Endothelial cell of umbilical vein (primary cell): Measurements from ENCODE around the gene RAB40B. TPM values are rescaled to one million over a fixed set of nuclear protein-coding genes. Genes with fewer than 3 reads are reported as not detected.

ENCODE experiments used
- BruUV-seq: library from RNA; stranded (reverse); fragments of 400-500 nt; replicated peaks from 2 replicates; lab custom pipeline; 2021; lab: Mats Ljungman, UMichigan
- CTCF ChIA-PET: fragments of 300-600, 350-600 bp; sonication (Branson Sonifier 250); formaldehyde crosslinking; loops from one replicate; lab custom pipeline; 2021; ENCODE audit warnings: antibody characterized with exemption, inconsistent platforms; lab: Charles Lee
- POLR2A ChIA-PET: fragments of 300-600, 350-600 bp; sonication (Branson Sonifier 250); formaldehyde crosslinking; loops from one replicate; lab custom pipeline; 2021; ENCODE audit warnings: antibody characterized with exemption, inconsistent platforms; lab: Charles Lee
- DNase-seq: peaks from one replicate; pipeline ENCODE4 v3.0.0-alpha.2; 2011; ENCODE audit warnings: low read depth, low spot score
- FAIRE-seq: peaks from 2 replicates; lab custom pipeline; 2011; peaks lifted over from hg19 to GRCh38; lab: Jason Lieb, UNC
- H2AFZ ChIP-seq: 2 replicates; pipeline ENCODE4 v1.6.0; 2012; ENCODE audit warnings: low read depth, low read length, control low read depth, inconsistent platforms
- H3K27ac ChIP-seq: 2 replicates; pipeline ENCODE4 v1.5.1; 2011; ENCODE audit warnings: low read depth, mild to moderate bottlenecking, control low read depth, low read length, moderate library complexity; ENCODE audit not compliant: insufficient read depth
- H3K27me3 ChIP-seq, 2 experiments: 2 replicates each; pipeline versions ENCODE4 v1.6.0 to v1.6.1; 2011; ENCODE audit warnings: low read length in 2 of 2, mixed read lengths in 1 of 2; ENCODE audit not compliant: control insufficient read depth in 2 of 2, insufficient read depth in 2 of 2
- H3K36me3 ChIP-seq, 2 experiments: 2 replicates in 1 of 2; 3 replicates in 1 of 2; pipeline ENCODE4 v1.5.1; 2011; ENCODE audit warnings: low read length in 2 of 2, mild to moderate bottlenecking in 1 of 2, moderate library complexity in 1 of 2; ENCODE audit not compliant: control insufficient read depth in 2 of 2, insufficient read depth in 2 of 2; ENCODE audit errors: extremely low read depth in 1 of 2
- H3K4me1 ChIP-seq: 3 replicates; pipeline ENCODE4 v1.5.1; 2011; ENCODE audit warnings: mild to moderate bottlenecking, low read length; ENCODE audit not compliant: control insufficient read depth, insufficient read depth; ENCODE audit errors: extremely low read depth
- H3K4me2 ChIP-seq: 2 replicates; pipeline ENCODE4 v1.6.1; 2011; ENCODE audit warnings: low read length, control low read depth, mixed read lengths; ENCODE audit not compliant: insufficient read depth
- H3K4me3 ChIP-seq, 3 experiments: fragments of 200-600 bp in 1 of 3; sonication (generic), shearing (Covaris generic) in 1 of 3; replicated peaks in 1 of 3; 2 replicates each; pipeline ENCODE4 v1.5.1; 2011 to 2016; ENCODE audit warnings: control low read depth in 3 of 3, low read length in 3 of 3, mild to moderate bottlenecking in 2 of 3, inconsistent platforms in 1 of 3, low read depth in 1 of 3, moderate library complexity in 1 of 3; ENCODE audit not compliant: insufficient read depth in 1 of 3
- H3K79me2 ChIP-seq: 2 replicates; pipeline ENCODE4 v1.6.0; 2012; ENCODE audit warnings: low read length, inconsistent platforms; ENCODE audit not compliant: control insufficient read depth, insufficient read depth
- H3K9ac ChIP-seq: replicated peaks from 2 replicates; pipeline ENCODE3; 2011; ENCODE audit warnings: low read length, control low read depth; ENCODE audit not compliant: insufficient read depth; ENCODE audit errors: extremely low read depth
- H3K9me1 ChIP-seq: replicated peaks from 3 replicates; pipeline ENCODE4 v1.6.0; 2011; ENCODE audit warnings: mild to moderate bottlenecking, low read length; ENCODE audit not compliant: control insufficient read depth, insufficient read depth; ENCODE audit errors: extremely low read depth
- H3K9me3 ChIP-seq: replicated peaks from 2 replicates; pipeline ENCODE4 v1.5.1; 2012; ENCODE audit warnings: low read length, inconsistent platforms; ENCODE audit not compliant: control insufficient read depth, insufficient read depth
- H4K20me1 ChIP-seq: replicated peaks from 2 replicates; pipeline ENCODE3; 2011; ENCODE audit warnings: mild to moderate bottlenecking, low read length; ENCODE audit not compliant: control insufficient read depth, insufficient read depth; ENCODE audit errors: extremely low read depth
- EZH2 ChIP-seq: IDR thresholded peaks from 2 replicates; pipeline ENCODE4 v1.6.1; 2012; ENCODE audit warnings: borderline replicate concordance, low read depth, mild to moderate bottlenecking, moderate library complexity, low read length, inconsistent platforms; ENCODE audit not compliant: severe bottlenecking
- FOS ChIP-seq: IDR thresholded peaks from 2 replicates; pipeline ENCODE4 v1.6.1; 2011; ENCODE audit warnings: mild to moderate bottlenecking, low read length, moderate library complexity, borderline replicate concordance; ENCODE audit not compliant: insufficient read depth
- GATA2 ChIP-seq: IDR thresholded peaks from 2 replicates; pipeline ENCODE4 v1.7.0; 2011; ENCODE audit warnings: low read depth, mild to moderate bottlenecking, moderate library complexity, mixed read lengths, low read length; ENCODE audit not compliant: insufficient read length, insufficient read depth
- JUN ChIP-seq: IDR thresholded peaks from 2 replicates; pipeline ENCODE4 v1.6.1; 2011; ENCODE audit warnings: borderline replicate concordance, low read depth; ENCODE audit not compliant: insufficient read length, insufficient read depth
- MYC ChIP-seq: IDR thresholded peaks from one replicate; pipeline ENCODE4 v1.6.1; 2011; ENCODE audit warnings: mild to moderate bottlenecking, low read depth, low read length
- POLR2A ChIP-seq: IDR thresholded peaks from 2 replicates; pipeline ENCODE4 v1.6.1; 2012; ENCODE audit warnings: low read depth, mild to moderate bottlenecking, control low read depth, low read length
- POLR2AphosphoS5 ChIP-seq: IDR thresholded peaks from 2 replicates; pipeline ENCODE4 v1.6.1; 2012; ENCODE audit warnings: low read depth, mild to moderate bottlenecking, control low read depth, low read length, moderate library complexity; ENCODE audit not compliant: insufficient read depth
- dilution Hi-C: fragments of 300-500 bp; cut with MboI; formaldehyde crosslinking; loops from one replicate; pipeline ENCODE4 v1.15.0; 2019; ENCODE audit warnings: low sequenced_read_pairs; ENCODE audit not compliant: extremely low pct_ligation_motif_present
- intact Hi-C: fragments of 100-400 bp; cut with micrococcal nuclease; formaldehyde crosslinking; loops from one replicate; pipeline ENCODE4 v1.10.0; 2022
- polyA plus RNA-seq, 4 experiments: library from polyadenylated mRNA; depleted of rRNA in 3 of 4; stranded (reverse) in 3 of 4; unstranded in 1 of 4; fragments of >200 nt; gene quantifications; 2 replicates each; pipeline versions ENCODE4 v1.2.1 to v1.2.3, GENCODE V29; 2011 to 2012; ENCODE audit warnings: missing spikeins in 1 of 4
- total RNA-seq: library from RNA; stranded (reverse); gene quantifications from 2 replicates; pipeline ENCODE4 v1.2.3, GENCODE V29; 2021
- TF ChIP-seq, protein P1 (sequence below): IDR thresholded peaks from 2 replicates; pipeline ENCODE4 v1.6.1; 2011; ENCODE audit not compliant: insufficient read depth, insufficient read length
- TF ChIP-seq, protein P2 (sequence below), 2 donors: IDR thresholded peaks; 1 replicate in 1 of 2; 2 replicates in 1 of 2; pipeline ENCODE4 v1.5.1; 2011; ENCODE audit warnings: low read length in 2 of 2, mild to moderate bottlenecking in 2 of 2, moderate library complexity in 2 of 2, control low read depth in 1 of 2, inconsistent platforms in 1 of 2, low read depth in 1 of 2; ENCODE audit not compliant: insufficient read depth in 1 of 2; ENCODE audit errors: extremely low read depth in 1 of 2

The RAB40B gene
- total and polyA plus RNA-seq, 2 donors (not counting 3 experiments of a cell fraction or from before 2014, with no cell fraction given): 5.5 to 9.3 TPM

DNA sequence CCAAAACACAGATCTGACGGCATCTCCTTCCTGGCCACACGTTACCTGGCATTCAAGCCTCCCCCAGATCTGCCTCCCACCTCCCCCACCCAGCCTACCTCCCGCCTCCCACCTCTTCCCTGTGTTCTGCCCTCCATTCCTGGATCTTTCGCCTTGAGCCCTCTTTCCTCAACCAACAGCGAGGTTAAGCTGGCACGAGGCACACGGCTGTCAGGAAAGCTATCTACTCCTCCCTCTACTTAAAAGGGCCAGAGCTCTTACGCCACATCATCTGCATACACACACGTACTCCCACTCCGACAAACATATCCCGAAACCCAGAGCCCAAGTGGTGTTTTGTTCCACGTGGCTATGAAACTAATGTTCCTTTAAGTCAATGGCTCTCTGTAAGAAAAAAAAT, 68.3 kb downstream of the RAB40B start:
- intact Hi-C loops: no loop called here
- POLR2A ChIA-PET: no interaction called here
- peaks cover 31% of the 10 kb centered on the region for H3K79me2 ChIP-seq

More for the DNA sequence above, 68.3 kb downstream of the RAB40B start:
- TF ChIP-seq EZH2 (no peak), MYC (no peak), JUN (no peak), POLR2AphosphoS5 (no peak), GATA2 (no peak), POLR2A (no peak), FOS (no peak)
- TF ChIP-seq, protein P1, sequence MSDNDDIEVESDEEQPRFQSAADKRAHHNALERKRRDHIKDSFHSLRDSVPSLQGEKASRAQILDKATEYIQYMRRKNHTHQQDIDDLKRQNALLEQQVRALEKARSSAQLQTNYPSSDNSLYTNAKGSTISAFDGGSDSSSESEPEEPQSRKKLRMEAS: no peak
- TF ChIP-seq, protein P2, sequence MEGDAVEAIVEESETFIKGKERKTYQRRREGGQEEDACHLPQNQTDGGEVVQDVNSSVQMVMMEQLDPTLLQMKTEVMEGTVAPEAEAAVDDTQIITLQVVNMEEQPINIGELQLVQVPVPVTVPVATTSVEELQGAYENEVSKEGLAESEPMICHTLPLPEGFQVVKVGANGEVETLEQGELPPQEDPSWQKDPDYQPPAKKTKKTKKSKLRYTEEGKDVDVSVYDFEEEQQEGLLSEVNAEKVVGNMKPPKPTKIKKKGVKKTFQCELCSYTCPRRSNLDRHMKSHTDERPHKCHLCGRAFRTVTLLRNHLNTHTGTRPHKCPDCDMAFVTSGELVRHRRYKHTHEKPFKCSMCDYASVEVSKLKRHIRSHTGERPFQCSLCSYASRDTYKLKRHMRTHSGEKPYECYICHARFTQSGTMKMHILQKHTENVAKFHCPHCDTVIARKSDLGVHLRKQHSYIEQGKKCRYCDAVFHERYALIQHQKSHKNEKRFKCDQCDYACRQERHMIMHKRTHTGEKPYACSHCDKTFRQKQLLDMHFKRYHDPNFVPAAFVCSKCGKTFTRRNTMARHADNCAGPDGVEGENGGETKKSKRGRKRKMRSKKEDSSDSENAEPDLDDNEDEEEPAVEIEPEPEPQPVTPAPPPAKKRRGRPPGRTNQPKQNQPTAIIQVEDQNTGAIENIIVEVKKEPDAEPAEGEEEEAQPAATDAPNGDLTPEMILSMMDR (IDR thresholded peaks at IDR 0.05; ENCODE audit: extremely low read depth in 1 of 2, insufficient read depth in 1 of 2, low read depth in 1 of 2, low read length in 2 of 2): no peak
- DNase-seq: no peak
- Histone ChIP-seq H3K9me3 (no peaks in the 10 kb centered on the region), H3K9me1 (no peaks in the 10 kb centered on the region), H3K27ac (no peak overlapping the region), H3K36me3 (peaks cover 3 to 26% of the 10 kb centered on the region in 2 experiments), H3K4me2 (no peak overlapping the region), H3K4me3 (no peak overlapping the region), H4K20me1 (no peaks in the 10 kb centered on the region), H2AFZ (no peak overlapping the region), H3K27me3 (no peaks in the 10 kb centered on the region), H3K9ac (no peak overlapping the region), H3K4me1 (no peaks in the 10 kb centered on the region)
- CTCF ChIA-PET: no interaction called here
- no peak for FAIRE-seq
- dilution Hi-C loops: no loop called here
- BruUV-seq: no TSS peak
